Activated CD8-positive, alpha-beta memory T cell treated with anti-CD3 and anti-CD28 coated beads for 48 hours (primary cell): ENCODE data around the gene IER3IP1.
"Not testable (repeated sequence)": the region's sequence is repeated elsewhere in the genome, so short reads cannot be mapped to it uniquely, and the experiment has no call there.

ENCODE experiments used
- DNase-seq, 3 experiments: peaks; one replicate each; pipeline ENCODE4 v3.0.0-alpha.2; 2020; ENCODE audit warnings: low read depth in 2 of 3, low spot score in 2 of 3

The IER3IP1 gene

GRCh38 chr18:47175898-47176575 is at the start of gene IER3IP1:
Gene IER3IP1 (minus strand): TSS chr18:47176364. CDS start chr18:47176277, 87 bp downstream.
- peak; percentile 65 to 82 (median 71) for DNase-seq

- DNase-seq: no peak
Measured at GRCh38 chr18:47215554-47216138, 39.5 kb upstream of the IER3IP1 start.

GRCh38 chr18:47209171-47209570 is 33.0 kb upstream of the IER3IP1 start:
- no peak for DNase-seq

GRCh38 chr18:47206945-47207637 is 30.9 kb upstream of the IER3IP1 start:
- DNase-seq: no peak

- DNase-seq: no peak
Measured at GRCh38 chr18:47204908-47205522, 28.9 kb upstream of the IER3IP1 start.

GRCh38 chr18:47203626-47204464 is 27.7 kb upstream of the IER3IP1 start:
- DNase-seq: no peak

- not testable (repeated sequence) for DNase-seq
Measured at GRCh38 chr18:47195961-47196360, 19.8 kb upstream of the IER3IP1 start.

GRCh38 chr18:47191961-47192360 is 15.8 kb upstream of the IER3IP1 start:
- DNase-seq: no peak

- no peak for DNase-seq
Measured at GRCh38 chr18:47187721-47188120, 11.6 kb upstream of the IER3IP1 start.

- no peak for DNase-seq
Measured at GRCh38 chr18:47184419-47185050, 8.4 kb upstream of the IER3IP1 start.

GRCh38 chr18:47182156-47182555 is 6.0 kb upstream of the IER3IP1 start:
- not testable (repeated sequence) for DNase-seq

GRCh38 chr18:47180765-47181164 is 4.6 kb upstream of the IER3IP1 start:
- no peak for DNase-seq

GRCh38 chr18:47179520-47179919 is 3.4 kb upstream of the IER3IP1 start:
- DNase-seq: no peak

- DNase-seq: no peak
Measured at GRCh38 chr18:47175283-47175897, 774 bp downstream of the IER3IP1 start.

GRCh38 chr18:47174545-47175116 is 1.5 kb downstream of the IER3IP1 start:
- no peak for DNase-seq

GRCh38 chr18:47172476-47172875 is 3.7 kb downstream of the IER3IP1 start:
- no peak for DNase-seq

GRCh38 chr18:47168913-47169312 is 7.3 kb downstream of the IER3IP1 start:
- no peak for DNase-seq

GRCh38 chr18:47168509-47168908 is 7.7 kb downstream of the IER3IP1 start:
- no peak for DNase-seq

GRCh38 chr18:47166294-47166693 is 9.9 kb downstream of the IER3IP1 start:
- no peak for DNase-seq

- no peak for DNase-seq
Measured at GRCh38 chr18:47163241-47163640, 12.9 kb downstream of the IER3IP1 start.
